A549 (cell line): Measurements from ENCODE around the gene ZP1.

Experiments used
- EP300 ChIP-seq, 2 experiments: fragments of >200 bp; sonication (Bioruptor Twin); formaldehyde crosslinking; IDR thresholded peaks; 2 replicates in 1 of 2; 3 replicates in 1 of 2; pipeline ENCODE4 v1.6.1; 2016 to 2017
- KDM1A ChIP-seq: fragments of 200-600 bp; sonication (generic); IDR thresholded peaks from 2 replicates; pipeline ENCODE4 v1.6.1; 2016; ENCODE audit warnings: low read depth, mild to moderate bottlenecking
- MYC ChIP-seq: IDR thresholded peaks from 2 replicates; pipeline ENCODE4 v1.6.1; 2012; ENCODE audit warnings: mild to moderate bottlenecking, inconsistent platforms, low read length, improper control_type of control experiment, borderline replicate concordance
- NFE2L2 ChIP-seq: fragments of 150-350 bp; conservative IDR thresholded peaks from 2 replicates; pipeline ENCODE4 v1.6.1; 2014; ENCODE audit warnings: low read length
- POLR2A ChIP-seq: IDR thresholded peaks from 2 replicates; pipeline ENCODE4 v1.6.1; 2012; ENCODE audit warnings: mild to moderate bottlenecking, low read length
- RAD21 ChIP-seq, 2 experiments: fragments of >200 bp in 1 of 2; sonication (Bioruptor Twin) in 1 of 2; formaldehyde crosslinking in 1 of 2; IDR thresholded peaks in 1 of 2; conservative IDR thresholded peaks in 1 of 2; 2 replicates in 1 of 2; 3 replicates in 1 of 2; pipeline ENCODE4 v1.6.1; 2012 to 2018; ENCODE audit warnings: inconsistent platforms in 1 of 2
- RFX5 ChIP-seq: fragments of 450-650 bp; IDR thresholded peaks from 2 replicates; pipeline ENCODE4 v1.7.1; 2014; ENCODE audit warnings: antibody characterized with exemption, mild to moderate bottlenecking, moderate library complexity
- ZNF302 ChIP-seq: fragments of 250-450 bp; sonication (Bioruptor Pico); IDR thresholded peaks from 2 replicates; pipeline ENCODE4 v1.9.0; 2021; ENCODE audit warnings: inconsistent platforms, mild to moderate bottlenecking, moderate library complexity
- TF ChIP-seq, protein P1 (sequence below): fragments of >200 bp; sonication (Bioruptor Twin); formaldehyde crosslinking; IDR thresholded peaks from 3 replicates; pipeline ENCODE4 v1.5.1; 2016
- TF ChIP-seq, protein P2 (sequence below): fragments of 200-600 bp; sonication (generic); IDR thresholded peaks from 2 replicates; pipeline ENCODE4 v1.6.1; 2016; ENCODE audit warnings: antibody characterized with exemption, mild to moderate bottlenecking, moderate library complexity
- TF ChIP-seq, protein P3 (sequence below): fragments of 450-650 bp; IDR thresholded peaks from 2 replicates; pipeline ENCODE4 v1.6.1; 2014; ENCODE audit warnings: antibody characterized with exemption
- TF ChIP-seq, protein P4 (sequence below): fragments of 150-350 bp; IDR thresholded peaks from 2 replicates; pipeline ENCODE4 v1.6.1; 2014; ENCODE audit warnings: low read depth, mild to moderate bottlenecking, low read length
- TF ChIP-seq, protein P5 (sequence below): IDR thresholded peaks from 2 replicates; pipeline ENCODE4 v1.6.1; 2012
- TF ChIP-seq, protein P6 (sequence below): IDR thresholded peaks from 2 replicates; pipeline ENCODE4 v1.6.1; 2012

DNA sequence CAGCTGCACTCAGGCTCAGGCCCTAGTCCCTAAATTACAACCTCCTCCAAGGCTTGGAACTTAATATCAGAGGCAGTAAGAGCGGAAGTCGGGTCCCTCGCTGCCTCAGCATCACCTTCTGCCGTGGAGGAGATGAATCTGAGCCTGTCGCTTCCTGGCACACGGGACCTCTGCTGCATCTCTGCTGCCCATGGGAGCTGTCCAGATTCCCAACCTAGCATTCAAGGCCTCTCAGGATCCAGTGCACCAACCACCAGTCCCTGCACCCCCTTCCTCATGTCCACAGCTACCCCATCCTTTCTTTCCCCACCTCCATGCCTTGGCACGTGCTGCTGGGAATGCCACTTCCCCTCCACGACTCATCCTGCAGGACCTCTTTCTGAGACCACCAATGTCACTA lies 9.1 kb upstream of the ZP1 start:
- TF ChIP-seq, protein P1, sequence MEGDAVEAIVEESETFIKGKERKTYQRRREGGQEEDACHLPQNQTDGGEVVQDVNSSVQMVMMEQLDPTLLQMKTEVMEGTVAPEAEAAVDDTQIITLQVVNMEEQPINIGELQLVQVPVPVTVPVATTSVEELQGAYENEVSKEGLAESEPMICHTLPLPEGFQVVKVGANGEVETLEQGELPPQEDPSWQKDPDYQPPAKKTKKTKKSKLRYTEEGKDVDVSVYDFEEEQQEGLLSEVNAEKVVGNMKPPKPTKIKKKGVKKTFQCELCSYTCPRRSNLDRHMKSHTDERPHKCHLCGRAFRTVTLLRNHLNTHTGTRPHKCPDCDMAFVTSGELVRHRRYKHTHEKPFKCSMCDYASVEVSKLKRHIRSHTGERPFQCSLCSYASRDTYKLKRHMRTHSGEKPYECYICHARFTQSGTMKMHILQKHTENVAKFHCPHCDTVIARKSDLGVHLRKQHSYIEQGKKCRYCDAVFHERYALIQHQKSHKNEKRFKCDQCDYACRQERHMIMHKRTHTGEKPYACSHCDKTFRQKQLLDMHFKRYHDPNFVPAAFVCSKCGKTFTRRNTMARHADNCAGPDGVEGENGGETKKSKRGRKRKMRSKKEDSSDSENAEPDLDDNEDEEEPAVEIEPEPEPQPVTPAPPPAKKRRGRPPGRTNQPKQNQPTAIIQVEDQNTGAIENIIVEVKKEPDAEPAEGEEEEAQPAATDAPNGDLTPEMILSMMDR, result no peak
- TF ChIP-seq, protein P2, sequence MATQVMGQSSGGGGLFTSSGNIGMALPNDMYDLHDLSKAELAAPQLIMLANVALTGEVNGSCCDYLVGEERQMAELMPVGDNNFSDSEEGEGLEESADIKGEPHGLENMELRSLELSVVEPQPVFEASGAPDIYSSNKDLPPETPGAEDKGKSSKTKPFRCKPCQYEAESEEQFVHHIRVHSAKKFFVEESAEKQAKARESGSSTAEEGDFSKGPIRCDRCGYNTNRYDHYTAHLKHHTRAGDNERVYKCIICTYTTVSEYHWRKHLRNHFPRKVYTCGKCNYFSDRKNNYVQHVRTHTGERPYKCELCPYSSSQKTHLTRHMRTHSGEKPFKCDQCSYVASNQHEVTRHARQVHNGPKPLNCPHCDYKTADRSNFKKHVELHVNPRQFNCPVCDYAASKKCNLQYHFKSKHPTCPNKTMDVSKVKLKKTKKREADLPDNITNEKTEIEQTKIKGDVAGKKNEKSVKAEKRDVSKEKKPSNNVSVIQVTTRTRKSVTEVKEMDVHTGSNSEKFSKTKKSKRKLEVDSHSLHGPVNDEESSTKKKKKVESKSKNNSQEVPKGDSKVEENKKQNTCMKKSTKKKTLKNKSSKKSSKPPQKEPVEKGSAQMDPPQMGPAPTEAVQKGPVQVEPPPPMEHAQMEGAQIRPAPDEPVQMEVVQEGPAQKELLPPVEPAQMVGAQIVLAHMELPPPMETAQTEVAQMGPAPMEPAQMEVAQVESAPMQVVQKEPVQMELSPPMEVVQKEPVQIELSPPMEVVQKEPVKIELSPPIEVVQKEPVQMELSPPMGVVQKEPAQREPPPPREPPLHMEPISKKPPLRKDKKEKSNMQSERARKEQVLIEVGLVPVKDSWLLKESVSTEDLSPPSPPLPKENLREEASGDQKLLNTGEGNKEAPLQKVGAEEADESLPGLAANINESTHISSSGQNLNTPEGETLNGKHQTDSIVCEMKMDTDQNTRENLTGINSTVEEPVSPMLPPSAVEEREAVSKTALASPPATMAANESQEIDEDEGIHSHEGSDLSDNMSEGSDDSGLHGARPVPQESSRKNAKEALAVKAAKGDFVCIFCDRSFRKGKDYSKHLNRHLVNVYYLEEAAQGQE, result no peak
- TF ChIP-seq RFX5, result no peak
- TF ChIP-seq KDM1A, result no peak
- no peak for TF ChIP-seq RAD21 (conservative IDR thresholded peaks at IDR 0.05 in 1 of 2, IDR thresholded peaks at IDR 0.05 in 1 of 2)
- TF ChIP-seq, protein P3, sequence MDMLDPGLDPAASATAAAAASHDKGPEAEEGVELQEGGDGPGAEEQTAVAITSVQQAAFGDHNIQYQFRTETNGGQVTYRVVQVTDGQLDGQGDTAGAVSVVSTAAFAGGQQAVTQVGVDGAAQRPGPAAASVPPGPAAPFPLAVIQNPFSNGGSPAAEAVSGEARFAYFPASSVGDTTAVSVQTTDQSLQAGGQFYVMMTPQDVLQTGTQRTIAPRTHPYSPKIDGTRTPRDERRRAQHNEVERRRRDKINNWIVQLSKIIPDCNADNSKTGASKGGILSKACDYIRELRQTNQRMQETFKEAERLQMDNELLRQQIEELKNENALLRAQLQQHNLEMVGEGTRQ, result no peak
- no peak for TF ChIP-seq POLR2A
- TF ChIP-seq NFE2L2, result no peak
- no peak for TF ChIP-seq EP300 (IDR thresholded peaks at IDR 0.05)
- no peak for TF ChIP-seq MYC
- TF ChIP-seq, protein P4, sequence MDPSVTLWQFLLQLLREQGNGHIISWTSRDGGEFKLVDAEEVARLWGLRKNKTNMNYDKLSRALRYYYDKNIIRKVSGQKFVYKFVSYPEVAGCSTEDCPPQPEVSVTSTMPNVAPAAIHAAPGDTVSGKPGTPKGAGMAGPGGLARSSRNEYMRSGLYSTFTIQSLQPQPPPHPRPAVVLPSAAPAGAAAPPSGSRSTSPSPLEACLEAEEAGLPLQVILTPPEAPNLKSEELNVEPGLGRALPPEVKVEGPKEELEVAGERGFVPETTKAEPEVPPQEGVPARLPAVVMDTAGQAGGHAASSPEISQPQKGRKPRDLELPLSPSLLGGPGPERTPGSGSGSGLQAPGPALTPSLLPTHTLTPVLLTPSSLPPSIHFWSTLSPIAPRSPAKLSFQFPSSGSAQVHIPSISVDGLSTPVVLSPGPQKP, result no peak
- TF ChIP-seq, protein P5, sequence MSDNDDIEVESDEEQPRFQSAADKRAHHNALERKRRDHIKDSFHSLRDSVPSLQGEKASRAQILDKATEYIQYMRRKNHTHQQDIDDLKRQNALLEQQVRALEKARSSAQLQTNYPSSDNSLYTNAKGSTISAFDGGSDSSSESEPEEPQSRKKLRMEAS, result no peak
- TF ChIP-seq, protein P6, sequence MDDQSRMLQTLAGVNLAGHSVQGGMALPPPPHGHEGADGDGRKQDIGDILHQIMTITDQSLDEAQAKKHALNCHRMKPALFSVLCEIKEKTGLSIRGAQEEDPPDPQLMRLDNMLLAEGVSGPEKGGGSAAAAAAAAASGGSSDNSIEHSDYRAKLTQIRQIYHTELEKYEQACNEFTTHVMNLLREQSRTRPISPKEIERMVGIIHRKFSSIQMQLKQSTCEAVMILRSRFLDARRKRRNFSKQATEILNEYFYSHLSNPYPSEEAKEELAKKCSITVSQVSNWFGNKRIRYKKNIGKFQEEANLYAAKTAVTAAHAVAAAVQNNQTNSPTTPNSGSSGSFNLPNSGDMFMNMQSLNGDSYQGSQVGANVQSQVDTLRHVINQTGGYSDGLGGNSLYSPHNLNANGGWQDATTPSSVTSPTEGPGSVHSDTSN, result no peak
- TF ChIP-seq ZNF302 (CRISPR knock-in tag), result no peak
